DMS79 treated with DMSO at 0.1 percent for 48 hours (cell line): ENCODE data around the gene MGST2.
"Not testable (repeated sequence)": the region's sequence is repeated elsewhere in the genome, so short reads cannot be mapped to it uniquely, and the experiment has no call there.

ENCODE experiments used
- DNase-seq: peaks from one replicate; lab custom pipeline; 2025; lab: John Stamatoyannopoulos, UW

MGST2 gene

DNA sequence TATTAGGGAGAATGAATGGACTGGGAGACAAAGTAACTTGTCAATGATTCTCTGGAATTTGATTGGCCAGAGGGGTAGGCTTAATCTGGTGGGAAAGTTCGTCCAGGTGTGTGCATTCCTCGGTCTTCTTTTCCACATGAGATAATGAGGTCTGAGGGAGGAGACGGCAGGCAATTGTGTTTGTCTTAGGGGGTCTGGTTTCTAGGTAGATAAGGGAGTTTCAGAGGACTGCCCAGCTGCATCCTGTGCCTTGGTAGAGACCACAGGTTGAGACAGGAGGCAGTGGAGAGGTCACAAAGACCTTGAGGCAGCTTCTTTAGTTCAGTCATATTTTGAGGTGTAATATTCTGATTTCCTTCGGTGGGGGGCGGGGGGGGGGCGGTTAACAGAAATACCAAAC lies 4.3 kb downstream of the MGST2 start:
- no peak for DNase-seq

DNA sequence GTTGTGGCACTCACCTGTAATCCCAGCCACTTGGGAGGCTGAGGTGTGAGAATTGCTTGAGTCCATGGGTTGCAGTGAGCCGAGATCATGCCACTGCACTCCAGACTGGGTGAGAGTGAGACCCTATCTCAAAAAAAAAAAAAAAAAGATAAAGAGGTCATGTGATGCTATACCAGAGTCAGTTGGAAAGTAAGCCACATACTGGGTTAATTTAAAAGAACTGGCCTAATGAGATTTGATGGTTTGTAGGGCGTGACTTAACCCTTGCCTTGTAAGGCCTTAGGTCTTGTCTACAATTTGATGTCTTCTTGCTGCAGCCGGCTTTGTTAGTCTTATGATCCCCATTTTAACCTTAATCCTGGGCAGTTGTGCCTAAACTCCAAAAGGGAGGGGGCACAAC lies 5.2 kb downstream of the MGST2 start:
- no peak for DNase-seq

DNA sequence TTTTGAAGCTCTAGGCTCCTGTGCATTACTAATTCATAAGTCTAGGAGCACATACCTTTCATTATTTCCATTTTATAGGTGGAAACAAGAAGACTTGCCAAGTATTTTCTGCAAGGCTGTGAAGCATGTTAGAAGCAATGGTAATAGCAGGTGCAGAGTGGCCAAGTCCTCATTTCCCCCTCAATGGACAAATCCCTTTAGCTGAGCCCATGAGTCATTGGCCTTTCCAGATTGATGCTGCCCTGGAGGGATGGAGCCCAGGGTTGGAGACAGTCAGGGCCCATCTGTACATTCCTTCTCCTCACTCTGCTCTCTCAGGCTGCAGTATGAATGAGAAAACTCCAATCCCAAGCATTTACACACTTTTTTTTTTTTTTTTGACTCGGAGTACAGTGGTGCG lies 6.6 kb downstream of the MGST2 start:
- no peak for DNase-seq

DNA sequence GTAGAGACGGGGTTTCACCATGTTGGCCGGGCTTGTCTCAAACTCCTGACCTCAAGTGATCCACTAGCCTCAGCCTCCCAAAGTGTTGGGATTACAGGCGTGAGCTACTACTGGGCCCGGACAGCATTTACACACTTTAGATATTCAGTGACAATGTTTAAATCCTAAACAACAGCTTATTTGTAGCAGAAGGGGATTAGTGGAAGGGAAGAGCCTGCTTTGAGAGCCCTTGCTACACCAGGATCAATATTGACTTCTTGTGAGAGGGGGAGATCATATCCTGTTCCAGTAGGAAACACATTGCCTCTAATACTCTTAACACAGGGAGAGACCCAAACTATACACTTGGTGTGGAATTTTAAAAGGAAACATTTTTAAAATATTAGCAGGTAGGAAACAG lies 7.1 kb downstream of the MGST2 start:
- no peak for DNase-seq

DNA sequence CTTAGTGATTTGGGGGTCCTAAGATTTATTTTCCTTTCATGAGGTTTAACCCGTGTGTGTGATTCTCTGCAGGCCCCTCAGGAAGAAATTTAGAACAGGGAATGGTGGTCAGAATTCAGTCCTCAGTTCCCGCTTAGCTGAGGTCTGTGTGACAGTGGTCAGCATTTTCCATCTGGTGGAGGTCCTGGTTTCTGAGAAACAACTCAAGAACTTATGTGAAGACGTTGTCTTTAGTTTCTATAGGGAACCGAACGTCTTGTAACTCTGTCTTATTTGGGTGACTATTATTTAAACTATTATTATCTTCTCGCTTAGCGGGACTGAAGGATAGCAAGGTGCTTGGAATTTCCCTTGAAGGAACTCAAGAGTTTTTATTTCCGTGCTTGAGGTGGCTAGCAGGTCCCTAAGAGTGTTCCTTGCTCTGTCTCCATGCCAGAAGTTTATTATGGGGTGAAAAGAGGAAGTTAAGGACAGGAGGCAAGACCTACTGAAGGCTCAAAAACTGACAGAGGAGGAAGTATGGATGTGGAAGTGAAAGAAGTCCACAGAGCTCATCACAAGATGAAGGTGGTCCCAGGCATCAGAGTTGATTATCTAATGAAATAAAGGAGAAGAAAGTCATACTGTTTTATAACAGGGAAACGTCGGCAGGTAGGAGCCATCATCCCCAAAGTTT lies 9.4 kb downstream of the MGST2 start:
- DNase-seq, result no peak

DNA sequence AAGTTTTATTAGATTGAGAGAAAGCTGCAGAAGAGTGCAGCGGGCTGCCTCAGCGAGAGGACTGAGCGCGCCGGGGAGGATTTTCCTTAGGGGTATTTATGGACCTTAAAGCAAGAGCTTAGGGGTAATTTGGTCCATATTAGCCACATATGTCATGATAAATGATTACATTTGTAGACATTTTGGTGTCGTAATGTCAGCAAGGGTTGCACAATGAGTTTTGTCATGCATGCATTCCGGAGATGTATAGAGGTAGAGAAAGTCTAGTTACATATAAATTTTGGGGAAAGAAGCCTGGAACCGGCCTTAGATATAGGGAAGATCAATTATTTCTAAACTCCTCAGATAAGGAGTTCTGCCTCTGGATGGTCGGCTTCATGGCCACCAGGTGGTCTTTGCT lies 10.0 kb downstream of the MGST2 start:
- no peak for DNase-seq

DNA sequence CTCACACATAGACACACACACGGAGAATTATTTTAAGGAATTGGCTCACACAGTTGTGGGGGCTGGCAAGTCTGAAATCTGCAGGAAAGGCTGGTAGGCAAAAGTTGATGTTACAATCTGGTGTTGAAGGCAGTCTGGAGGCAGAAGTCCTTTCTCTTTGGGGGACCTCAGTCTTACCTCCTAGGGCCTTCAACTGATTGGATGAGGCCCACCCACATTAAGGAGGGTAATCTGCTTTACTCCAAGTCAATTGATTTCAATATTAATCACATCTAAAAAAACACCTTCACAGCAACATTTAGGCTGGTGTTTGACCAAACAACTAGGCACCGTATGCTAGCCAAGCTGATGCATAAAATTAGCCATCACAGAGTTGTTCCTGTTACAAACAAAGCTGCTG lies 10.7 kb downstream of the MGST2 start:
- no peak for DNase-seq

DNA sequence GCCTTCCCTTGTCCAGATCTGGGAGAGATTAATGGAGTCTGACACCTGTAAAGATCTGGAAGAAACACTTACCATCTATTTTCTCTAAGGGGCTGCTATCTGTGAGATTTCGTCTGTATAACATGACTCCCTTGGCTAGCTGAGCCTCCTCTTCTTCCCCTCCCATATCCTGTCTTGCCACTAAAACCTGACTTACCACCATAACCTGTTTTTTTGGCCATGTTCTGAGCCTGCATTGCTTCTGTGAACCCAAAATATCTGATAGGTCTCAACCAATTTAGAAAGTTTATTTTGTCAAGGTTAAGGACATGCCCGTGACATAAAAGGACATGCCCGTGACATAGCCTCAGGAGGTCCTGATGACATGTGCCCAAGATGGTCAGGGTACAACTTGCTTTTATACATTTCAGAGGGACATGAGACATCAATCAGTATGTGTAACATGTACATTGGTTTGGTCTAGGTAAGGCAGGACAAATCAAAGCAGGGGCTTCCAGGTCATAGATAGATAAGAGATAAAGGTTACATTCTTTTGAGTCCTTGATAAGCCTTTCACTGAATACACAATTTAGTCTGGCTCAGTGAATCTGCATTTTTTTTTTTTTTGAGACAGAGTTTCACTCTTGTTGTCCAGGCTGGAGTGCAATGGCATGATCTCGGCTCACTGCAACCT lies 11.4 kb downstream of the MGST2 start:
- DNase-seq, result no peak

DNA sequence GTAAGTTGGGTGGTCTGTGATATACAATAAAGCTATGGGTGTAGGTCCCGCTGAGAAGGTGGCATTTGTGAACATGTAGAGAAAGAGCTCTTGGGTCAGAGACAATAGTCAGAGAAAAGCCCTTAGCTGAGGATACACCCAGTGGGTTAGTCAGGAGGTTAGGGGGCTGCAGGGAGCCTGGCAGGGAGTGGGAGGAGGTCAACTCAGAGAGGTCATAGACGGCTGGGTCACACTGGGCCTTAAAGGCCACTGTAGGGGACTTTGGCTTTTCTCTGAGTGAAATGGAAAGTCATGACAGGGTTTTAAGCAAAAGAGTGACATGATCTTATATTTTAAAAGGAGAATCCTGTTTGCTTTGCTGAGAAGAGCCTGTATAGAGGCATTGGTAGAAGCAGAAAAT lies 16.7 kb downstream of the MGST2 start:
- DNase-seq, result no peak

DNA sequence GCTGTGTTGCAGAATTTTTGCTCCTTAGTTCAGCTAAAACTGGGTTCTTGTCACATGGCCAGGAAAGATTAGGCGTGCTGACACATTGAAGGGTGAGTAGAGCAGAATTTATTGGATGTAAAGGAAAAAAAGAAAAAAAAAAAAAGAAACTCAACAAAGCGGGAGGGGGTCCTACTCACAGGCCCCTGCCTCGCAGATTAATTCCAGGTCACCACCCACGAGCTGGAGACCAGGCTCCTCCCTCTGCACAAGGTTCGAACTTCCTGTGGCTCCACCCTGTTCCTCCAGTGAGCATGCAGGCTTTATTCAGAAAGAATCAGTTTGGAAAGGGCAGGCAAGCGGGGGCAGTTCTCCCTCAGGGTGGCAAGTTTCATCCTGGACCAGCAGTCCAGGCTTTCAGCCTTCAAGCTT lies 17.1 kb downstream of the MGST2 start:
- no peak for DNase-seq

DNA sequence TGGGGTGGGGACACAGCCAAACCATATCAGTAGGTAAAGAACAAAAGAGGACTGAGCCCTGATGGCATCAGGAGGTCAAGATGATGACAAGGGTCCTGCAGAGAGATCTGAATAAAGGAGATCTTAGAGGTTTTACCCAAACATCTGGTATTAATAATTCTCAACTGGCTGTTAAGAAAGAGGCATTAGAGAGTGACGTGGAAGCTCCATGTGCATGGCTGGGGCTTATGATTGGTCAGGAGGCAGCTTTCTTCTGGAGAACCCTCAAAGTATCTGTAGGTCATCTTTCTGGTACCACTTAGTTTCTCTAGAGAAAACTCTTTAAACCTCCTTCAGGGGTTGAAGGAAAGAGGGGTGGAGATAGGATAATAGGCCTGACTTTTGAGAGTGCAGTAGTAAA lies 18.7 kb downstream of the MGST2 start:
- no peak for DNase-seq

DNA sequence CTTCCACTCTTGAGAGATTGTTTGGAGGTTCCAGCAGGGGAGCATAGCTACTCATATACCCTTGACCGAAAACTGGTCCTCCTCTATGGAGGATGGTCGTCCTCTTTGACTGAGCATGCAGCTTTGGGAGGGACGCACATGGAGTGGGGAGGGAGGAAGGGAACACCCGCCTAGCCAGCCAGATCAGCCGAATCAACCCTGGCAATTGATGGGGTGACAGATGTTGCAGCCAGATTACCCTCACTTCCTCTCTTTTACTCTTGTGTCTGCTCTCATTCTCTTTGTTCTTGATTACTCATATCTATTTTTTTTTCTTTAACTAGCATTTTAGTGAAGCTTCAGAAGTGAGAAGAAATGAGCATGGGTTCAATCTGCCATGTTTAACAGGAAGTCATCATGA lies 19.6 kb downstream of the MGST2 start:
- DNase-seq, result no peak

DNA sequence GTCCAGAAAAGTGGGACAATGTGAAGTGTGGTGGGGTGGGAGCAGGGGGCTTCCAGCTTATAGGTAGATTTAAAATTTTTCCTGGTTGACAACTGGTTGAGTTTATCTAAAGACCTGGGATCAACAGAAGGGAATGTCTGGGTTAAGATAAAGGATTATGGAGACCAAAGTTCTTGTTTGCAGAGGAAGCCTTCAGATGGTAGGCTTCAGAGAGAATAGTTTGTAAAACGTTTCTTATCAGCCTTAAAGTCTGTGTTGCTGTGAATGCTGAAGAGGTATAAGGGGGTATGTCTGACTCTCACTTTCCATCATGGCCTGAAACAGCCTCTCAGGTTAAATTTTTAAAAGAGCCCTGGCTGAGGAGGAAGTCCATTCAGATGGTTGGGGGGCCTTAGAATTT lies 20.5 kb downstream of the MGST2 start:
- DNase-seq, result no peak

DNA sequence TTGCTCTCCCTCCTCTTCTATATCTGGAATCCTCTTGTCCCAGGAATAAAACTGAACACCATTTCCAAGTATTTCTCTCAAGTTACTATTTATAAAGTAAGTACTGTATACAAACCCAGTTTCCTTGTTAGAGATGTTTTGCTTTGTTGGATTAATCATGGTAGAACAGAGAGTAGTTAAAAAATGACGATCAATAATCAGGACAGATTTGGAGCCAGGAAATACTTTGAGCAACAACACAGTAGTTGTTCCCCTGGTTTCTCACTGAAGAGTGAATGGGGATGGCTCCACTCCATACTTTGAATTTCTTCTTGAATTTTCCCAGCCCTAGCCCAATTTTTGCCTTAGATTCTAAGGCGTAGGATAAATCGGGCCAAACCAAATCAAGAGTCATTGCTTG lies 21.4 kb downstream of the MGST2 start:
- DNase-seq, result no peak

DNA sequence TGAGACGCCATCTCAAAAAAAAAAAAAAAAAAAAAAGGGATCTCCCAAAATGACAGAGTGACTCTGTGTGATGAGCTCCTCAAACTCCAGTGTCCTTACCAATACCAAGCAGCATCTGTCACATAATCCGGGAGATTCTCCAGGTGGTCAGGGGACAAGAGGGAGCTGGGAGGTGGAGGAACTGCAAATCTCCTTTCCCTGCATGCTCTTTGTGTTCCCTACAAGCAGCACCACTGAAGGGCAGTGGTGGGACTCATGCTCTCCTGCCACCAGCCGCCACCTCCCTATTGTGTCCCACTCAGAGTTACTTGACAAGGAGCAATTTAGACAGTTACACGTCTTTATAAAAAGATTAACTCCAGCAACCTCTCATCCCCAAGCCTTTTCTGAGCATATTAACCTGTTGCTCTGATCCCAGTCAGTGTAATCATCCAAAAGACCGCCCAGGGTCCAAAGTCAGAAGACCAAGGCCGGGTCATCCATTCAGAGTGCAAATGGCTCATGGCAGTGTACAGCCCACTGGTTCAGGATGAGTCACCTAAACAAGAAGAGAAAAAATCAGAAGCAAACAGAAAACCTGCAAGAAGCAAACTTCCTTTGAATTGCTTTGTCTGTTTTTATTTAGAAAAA lies 23.6 kb downstream of the MGST2 start:
- DNase-seq, result no peak

DNA sequence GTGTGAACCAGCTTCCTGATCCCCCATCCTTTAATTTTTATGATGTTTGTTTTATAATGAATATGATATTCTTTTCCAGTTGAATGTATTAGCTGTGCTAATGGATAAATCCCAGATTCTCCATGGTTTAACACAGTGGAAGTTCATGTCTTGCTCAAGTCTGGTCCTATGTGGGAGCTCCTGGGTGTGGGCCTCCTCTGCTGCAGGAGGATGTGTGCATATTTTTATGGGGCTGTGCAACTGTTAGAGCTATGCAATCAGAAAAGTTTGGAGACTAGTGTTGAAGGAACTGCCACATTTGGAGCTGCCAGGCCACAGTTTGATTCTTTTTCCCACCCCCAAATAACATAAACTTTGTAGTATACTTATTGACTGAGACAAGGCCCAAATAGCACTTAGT lies 24.8 kb downstream of the MGST2 start:
- no peak for DNase-seq

DNA sequence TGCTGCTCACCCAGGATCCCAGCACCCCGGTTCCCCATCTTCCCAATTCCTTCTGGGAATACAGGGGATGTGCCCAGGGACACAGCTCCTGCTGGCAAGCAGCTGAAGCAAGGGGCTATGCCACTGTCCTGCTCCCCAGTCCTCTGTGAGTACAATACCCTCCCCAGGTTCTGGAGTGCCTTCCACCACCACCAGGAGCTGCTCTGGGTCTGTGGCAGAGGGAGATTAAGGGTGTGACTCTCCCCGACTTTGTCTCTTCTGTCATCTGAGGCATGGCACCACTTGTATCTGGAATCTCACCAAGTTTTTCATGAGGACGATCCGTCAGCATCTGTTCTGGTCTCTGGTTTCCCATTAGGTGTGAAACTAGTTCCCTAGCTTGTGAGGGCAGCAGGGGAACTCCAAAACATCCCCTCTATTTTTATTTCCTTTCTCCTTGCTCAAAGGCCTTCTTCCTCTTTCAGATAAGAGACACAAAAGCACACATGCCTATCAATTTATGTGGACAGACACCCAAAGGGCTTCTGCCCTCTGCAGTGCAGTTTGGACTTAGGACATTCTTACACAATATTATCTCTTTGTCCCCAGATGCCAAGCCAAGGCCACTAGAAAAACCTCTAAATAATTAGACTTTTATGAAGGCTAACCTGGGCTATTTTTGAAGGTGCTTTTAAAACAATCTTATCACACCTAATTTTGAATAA lies 26.8 kb downstream of the MGST2 start:
- DNase-seq, result no peak

DNA sequence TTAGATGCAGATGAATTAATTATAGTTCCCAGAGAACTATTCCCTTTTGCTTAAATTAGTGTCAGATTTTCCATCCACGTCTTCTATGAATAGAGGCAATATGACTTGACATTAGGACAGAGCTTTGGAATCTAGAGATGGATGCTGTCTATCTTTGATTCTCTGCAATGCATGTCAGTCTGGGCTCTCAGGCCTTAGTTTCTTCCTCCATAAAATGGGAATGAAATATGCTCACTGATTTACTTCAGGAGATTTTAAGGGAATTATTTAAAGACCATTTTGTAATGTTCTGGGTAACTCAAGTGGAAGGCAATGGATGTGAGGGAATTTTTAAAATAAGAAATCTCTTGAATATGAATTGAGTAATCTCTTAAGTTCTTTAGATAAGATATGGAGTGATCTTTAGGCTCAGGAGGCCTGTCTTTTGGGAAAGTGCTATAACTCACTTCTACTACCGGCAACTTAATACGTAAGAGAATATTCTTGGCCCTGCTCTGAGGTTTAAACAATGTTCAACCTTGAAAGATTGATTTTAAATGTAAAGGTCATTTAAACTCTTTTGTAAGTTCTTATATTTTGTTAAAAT lies 29.0 kb downstream of the MGST2 start:
- DNase-seq, result no peak

DNA sequence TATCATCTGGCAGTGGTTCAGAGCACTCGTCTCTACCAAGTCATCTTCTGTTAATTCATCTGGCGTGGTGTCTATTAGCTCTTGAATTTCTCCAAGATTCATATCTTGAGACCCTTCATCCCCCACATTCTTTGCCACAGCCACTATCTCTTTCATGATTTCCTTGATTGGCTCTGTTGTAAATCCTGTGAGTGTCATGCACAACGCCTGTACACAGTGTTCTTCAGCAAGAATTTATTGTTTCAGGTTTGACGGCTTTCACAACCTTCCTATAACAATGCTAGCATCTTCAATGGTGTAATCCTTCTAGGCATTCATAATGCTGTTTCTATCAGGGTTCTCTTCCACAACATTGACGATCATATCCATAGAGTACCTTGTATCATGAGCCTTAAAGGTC lies 30.9 kb downstream of the MGST2 start:
- DNase-seq, result no peak

DNA sequence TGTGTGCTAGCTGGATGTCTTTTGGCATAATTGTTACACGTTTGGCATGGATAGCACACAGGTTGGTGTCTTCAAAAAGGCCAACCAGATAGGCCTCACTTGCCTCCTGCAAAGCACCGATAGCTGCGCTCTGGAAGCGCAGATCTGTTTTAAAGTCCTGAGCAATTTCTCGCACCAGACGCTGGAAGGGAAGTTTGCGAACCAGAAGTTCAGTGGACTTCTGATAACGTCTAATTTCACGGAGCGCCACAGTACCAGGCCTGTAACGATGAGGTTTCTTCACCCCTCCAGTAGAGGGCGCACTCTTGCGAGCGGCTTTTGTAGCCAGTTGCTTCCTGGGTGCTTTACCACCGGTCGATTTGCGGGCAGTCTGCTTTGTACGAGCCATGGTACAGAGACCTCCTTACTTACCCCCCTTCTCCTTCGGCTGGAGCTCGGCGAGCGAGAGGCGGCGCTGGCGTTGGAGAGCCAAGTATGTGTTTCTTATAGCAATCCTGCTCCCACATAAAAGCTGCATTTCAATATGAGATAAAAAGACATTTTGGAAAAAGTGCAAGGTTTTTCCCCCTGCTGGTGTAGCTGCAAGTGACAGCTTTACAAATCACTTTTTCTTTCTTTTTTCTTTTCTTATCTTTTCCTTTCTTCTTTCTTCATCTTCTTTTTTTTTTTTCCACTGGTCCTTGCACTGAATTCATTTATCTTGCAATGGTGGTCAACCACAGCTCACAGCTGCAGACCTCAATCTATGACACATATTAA lies 32.7 kb downstream of the MGST2 start:
- DNase-seq, result not testable (repeated sequence)

DNA sequence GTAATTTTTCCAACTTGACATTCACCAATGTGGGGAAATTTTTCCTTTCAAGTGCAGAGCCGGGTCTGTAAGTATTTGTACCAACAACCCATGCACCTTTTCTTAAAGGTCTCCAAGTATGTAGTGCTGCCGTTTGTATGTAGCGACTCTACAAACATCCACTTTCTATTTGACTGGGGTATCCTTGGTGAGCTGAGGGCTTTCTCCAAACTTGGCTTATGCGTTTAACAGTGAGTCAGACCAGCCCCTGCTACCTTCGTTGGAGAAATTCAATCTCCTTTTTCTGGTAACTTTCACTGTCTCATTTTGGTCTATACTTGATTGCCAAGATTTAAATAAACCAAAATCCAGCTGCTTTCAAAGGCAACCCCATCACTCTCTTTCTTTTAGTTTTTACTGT lies 34.9 kb downstream of the MGST2 start:
- DNase-seq, result no peak

DNA sequence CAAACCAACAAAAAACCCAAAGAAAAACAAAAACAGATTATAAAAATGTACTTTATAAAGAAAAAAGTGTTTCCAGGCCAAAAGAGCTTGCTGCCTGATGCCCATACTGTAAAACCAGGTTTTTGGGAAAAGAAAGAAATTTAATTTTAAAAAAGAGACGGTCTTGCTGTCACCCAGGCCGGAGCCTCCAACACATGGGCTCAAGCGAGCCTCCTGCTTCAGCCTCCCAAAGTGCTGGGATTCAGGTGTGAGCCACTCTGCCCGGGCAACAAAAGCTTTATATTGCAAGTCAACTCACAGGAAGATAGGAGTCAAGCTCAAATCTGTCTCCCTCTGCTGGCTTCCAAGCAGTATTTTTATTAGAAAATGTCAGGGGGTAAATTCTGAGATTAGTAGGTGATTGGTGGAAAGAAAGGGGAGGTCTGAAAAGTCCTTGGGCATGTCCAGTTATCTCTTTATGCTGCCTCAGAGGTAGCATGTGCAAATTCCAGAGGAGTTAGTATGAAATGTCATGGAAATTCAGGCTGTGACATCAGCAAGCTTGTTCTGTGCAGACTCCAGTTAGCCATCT lies 39.4 kb downstream of the MGST2 start:
- no peak for DNase-seq
